Activated naive CD4-positive, alpha-beta T cell treated with anti-CD3 and anti-CD28 coated beads for 36 hours (primary cell): Measurements from ENCODE around the gene SIAE. TPM values are rescaled to one million over a fixed set of nuclear protein-coding genes. Genes with fewer than 3 reads are reported as not detected.
"Not testable (repeated sequence)": the region's sequence is repeated elsewhere in the genome, so short reads cannot be mapped to it uniquely, and the experiment has no call there.

Experiments used
- CTCF ChIA-PET: fragments of 350-600 bp; sonication (Branson Sonifier 250); formaldehyde crosslinking; loops from one replicate; lab custom pipeline; 2021; ENCODE audit warnings: antibody characterized with exemption; lab: Charles Lee
- DNase-seq: peaks from one replicate; pipeline ENCODE4 v3.0.0-alpha.2; 2020
- H3K27ac Mint-ChIP-seq: one replicate; pipeline ENCODE4 v1.8.0; 2021; ENCODE audit warnings: mild to moderate bottlenecking, mixed read lengths
- H3K27me3 Mint-ChIP-seq: one replicate; pipeline ENCODE4 v1.8.0; 2021; ENCODE audit warnings: low read depth, mixed read lengths
- H3K36me3 Mint-ChIP-seq: one replicate; pipeline ENCODE4 v1.8.0; 2021; ENCODE audit warnings: low read depth, mixed read lengths
- H3K4me1 Mint-ChIP-seq: one replicate; pipeline ENCODE4 v1.8.0; 2021; ENCODE audit warnings: low read depth, mixed read lengths
- H3K4me3 Mint-ChIP-seq: one replicate; pipeline ENCODE4 v1.8.0; 2021; ENCODE audit warnings: mild to moderate bottlenecking, moderate library complexity, mixed read lengths
- H3K9me3 Mint-ChIP-seq: one replicate; pipeline ENCODE4 v1.8.0; 2021; ENCODE audit warnings: mixed read lengths
- intact Hi-C: fragments of 100-400 bp; cut with micrococcal nuclease; formaldehyde crosslinking; loops from one replicate; pipeline ENCODE4 v1.15.1; 2023
- total RNA-seq, 2 experiments: library from RNA; stranded (reverse); gene quantifications; one replicate each; pipeline ENCODE4 v1.2.3, GENCODE V29; 2021

The SIAE gene
- total RNA-seq, 2 experiments from 2014 or later: 7.8 to 10.8 TPM

- Mint-ChIP-seq H3K4me1 (peaks cover 9% of the 10 kb centered on the region), H3K27me3 (peaks cover 5% of the 10 kb centered on the region), H3K4me3 (no peak overlapping the region), H3K9me3 (no peaks in the 10 kb centered on the region), H3K27ac (no peak overlapping the region), H3K36me3 (no peaks in the 10 kb centered on the region)
- CTCF ChIA-PET: no interaction called here
- intact Hi-C loops: no loop called here
- no peak for DNase-seq
Observed at GRCh38 chr11:124612567-124613246, 60.8 kb downstream of the SIAE start.

DNA sequence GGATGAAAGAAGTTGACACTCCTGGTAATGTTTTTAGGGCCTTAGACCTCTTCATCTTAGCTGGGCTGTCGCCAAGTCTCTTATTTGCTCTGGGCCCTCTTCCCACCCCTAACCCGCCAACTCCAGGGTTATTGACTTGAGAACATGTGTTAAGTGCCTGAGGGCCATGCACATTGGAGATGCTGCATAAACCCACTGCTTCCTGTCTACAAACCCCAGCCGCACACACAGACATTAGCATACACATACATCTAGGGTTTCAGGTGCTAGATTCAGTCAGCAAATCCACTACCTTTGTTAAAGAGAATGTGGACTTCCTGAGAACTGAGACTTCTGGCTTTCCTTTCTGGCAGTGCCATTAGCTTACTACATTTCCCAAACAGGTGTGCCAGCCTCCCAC is 61.5 kb downstream of the SIAE start:
- intact Hi-C loops: no loop called here
- no peak overlapping the region for H3K27ac Mint-ChIP-seq
- peaks cover 5% of the 10 kb centered on the region for H3K27me3 Mint-ChIP-seq
- H3K9me3 Mint-ChIP-seq: no peaks in the 10 kb centered on the region
- H3K4me3 Mint-ChIP-seq: no peak overlapping the region
- CTCF ChIA-PET: interaction anchor here (0.6 to 0.9 kb wide), 3 partner anchors 167 to 254 kb away, joined by 3 read pairs; no protein-coding TSS in a partner anchor
- H3K4me1 Mint-ChIP-seq: peaks cover 9% of the 10 kb centered on the region
- H3K36me3 Mint-ChIP-seq: no peaks in the 10 kb centered on the region
- DNase-seq: peak; percentile 25

GRCh38 chr11:124611064-124611463 is 62.5 kb downstream of the SIAE start, which contains the start of gene PANX3:
PANX3 (plus strand) TSS chr11:124611428; CDS start chr11:124611557, 129 bp downstream.
- no peaks in the 10 kb centered on the region for H3K36me3 Mint-ChIP-seq
- no peak for DNase-seq
- peaks cover 9% of the 10 kb centered on the region for H3K4me1 Mint-ChIP-seq
- intact Hi-C loops: no loop called here
- CTCF ChIA-PET: no interaction called here
- H3K27ac Mint-ChIP-seq: no peak within 1 kb of the TSS
- peaks cover 3% of the 10 kb centered on the region for H3K27me3 Mint-ChIP-seq
- no peak within 1 kb of the TSS for H3K4me3 Mint-ChIP-seq
- H3K9me3 Mint-ChIP-seq: no peaks in the 10 kb centered on the region

DNA sequence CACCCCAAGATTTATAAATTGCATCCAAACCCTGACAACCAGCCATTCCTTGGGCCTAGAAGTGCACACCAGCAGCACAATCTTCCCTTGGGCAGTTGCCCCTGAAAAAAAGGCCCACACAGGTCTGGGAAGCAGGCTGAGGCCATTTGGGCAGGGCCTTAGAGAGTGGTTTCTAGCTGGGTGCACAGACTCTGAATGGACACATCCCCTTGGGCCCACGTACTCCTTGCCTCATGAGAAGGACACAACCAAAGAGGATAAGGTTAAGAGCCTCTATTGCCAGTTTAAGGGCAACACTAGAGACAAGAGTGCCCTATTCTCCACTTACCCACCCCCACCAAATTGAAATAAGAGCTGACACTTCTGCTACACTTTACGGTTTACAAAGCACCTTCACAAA is 63.2 kb downstream of the SIAE start:
- Mint-ChIP-seq H3K4me3 (no peak overlapping the region), H3K4me1 (peaks cover 9% of the 10 kb centered on the region), H3K27me3 (peaks cover under 1% of the 10 kb centered on the region), H3K27ac (no peak overlapping the region), H3K36me3 (no peaks in the 10 kb centered on the region), H3K9me3 (no peaks in the 10 kb centered on the region)
- intact Hi-C loops: no loop called here
- CTCF ChIA-PET: no interaction called here
- DNase-seq: no peak

- no peak for DNase-seq
- intact Hi-C loops: no loop called here
- Mint-ChIP-seq H3K36me3 (no peaks in the 10 kb centered on the region), H3K27me3 (no peaks in the 10 kb centered on the region), H3K9me3 (no peaks in the 10 kb centered on the region), H3K4me1 (peaks cover 9% of the 10 kb centered on the region), H3K4me3 (no peak overlapping the region), H3K27ac (no peak overlapping the region)
- CTCF ChIA-PET: no interaction called here
Observed at GRCh38 chr11:124608147-124608546, 65.4 kb downstream of the SIAE start.

- Mint-ChIP-seq H3K27me3 (no peaks in the 10 kb centered on the region), H3K36me3 (no peaks in the 10 kb centered on the region), H3K9me3 (no peaks in the 10 kb centered on the region), H3K27ac (no peak overlapping the region), H3K4me3 (no peak overlapping the region), H3K4me1 (no peaks in the 10 kb centered on the region)
- CTCF ChIA-PET: no interaction called here
- DNase-seq: no peak
- intact Hi-C loops: no loop called here
Observed at GRCh38 chr11:124605719-124606118, 67.8 kb downstream of the SIAE start.

- H3K4me3 Mint-ChIP-seq, CTCF ChIA-PET: not testable (repeated sequence)
Observed at GRCh38 chr11:124602723-124603122, 70.8 kb downstream of the SIAE start.

GRCh38 chr11:124602193-124602592 is 71.3 kb downstream of the SIAE start:
- Mint-ChIP-seq H3K36me3 (no peaks in the 10 kb centered on the region), H3K27ac (no peak overlapping the region), H3K4me1 (no peaks in the 10 kb centered on the region), H3K4me3 (no peak overlapping the region), H3K9me3 (no peaks in the 10 kb centered on the region), H3K27me3 (peaks cover 12% of the 10 kb centered on the region)
- intact Hi-C loops: no loop called here
- DNase-seq: no peak
- CTCF ChIA-PET: no interaction called here

More at GRCh38 chr11:124602723-124603122, 70.8 kb downstream of the SIAE start:
- DNase-seq, H3K27me3 Mint-ChIP-seq, H3K27ac Mint-ChIP-seq, H3K9me3 Mint-ChIP-seq, H3K36me3 Mint-ChIP-seq, H3K4me1 Mint-ChIP-seq, intact Hi-C loops: not testable (repeated sequence)

GRCh38 chr11:124600621-124601320 is 72.8 kb downstream of the SIAE start:
- Mint-ChIP-seq H3K9me3 (no peaks in the 10 kb centered on the region), H3K27me3 (peaks cover 20% of the 10 kb centered on the region), H3K36me3 (no peaks in the 10 kb centered on the region), H3K27ac (no peak overlapping the region), H3K4me1 (no peaks in the 10 kb centered on the region), H3K4me3 (no peak overlapping the region)
- CTCF ChIA-PET: interaction anchor here (0.7 to 1.0 kb wide), 2 partner anchors 15 to 205 kb away, joined by 3 to 4 read pairs; no protein-coding TSS in a partner anchor
- intact Hi-C loops: no loop called here
- no peak for DNase-seq

DNA sequence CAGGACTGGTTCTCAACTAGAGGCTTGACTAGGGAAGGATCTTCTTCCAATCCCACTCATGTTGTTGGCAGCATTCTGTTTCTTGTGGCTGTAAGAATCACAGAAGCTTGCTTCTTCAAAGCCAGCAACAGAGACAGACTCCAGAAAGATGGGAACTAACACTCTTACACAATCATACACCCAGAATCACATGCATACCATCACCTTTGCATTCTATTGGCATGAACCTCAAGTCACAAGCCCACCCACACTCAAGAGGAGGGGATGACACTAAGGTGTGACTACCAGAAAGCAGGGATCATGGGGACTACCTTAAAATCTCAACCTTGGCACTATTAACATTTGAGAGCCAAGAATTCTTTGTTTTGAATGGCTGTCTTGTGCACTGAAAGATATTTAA is 75.9 kb downstream of the SIAE start:
- Mint-ChIP-seq H3K9me3 (no peaks in the 10 kb centered on the region), H3K27ac (no peak overlapping the region), H3K36me3 (no peaks in the 10 kb centered on the region), H3K4me1 (no peaks in the 10 kb centered on the region), H3K4me3 (no peak overlapping the region), H3K27me3 (peaks cover 20% of the 10 kb centered on the region)
- intact Hi-C loops: no loop called here
- no peak for DNase-seq
- CTCF ChIA-PET: no interaction called here

DNA sequence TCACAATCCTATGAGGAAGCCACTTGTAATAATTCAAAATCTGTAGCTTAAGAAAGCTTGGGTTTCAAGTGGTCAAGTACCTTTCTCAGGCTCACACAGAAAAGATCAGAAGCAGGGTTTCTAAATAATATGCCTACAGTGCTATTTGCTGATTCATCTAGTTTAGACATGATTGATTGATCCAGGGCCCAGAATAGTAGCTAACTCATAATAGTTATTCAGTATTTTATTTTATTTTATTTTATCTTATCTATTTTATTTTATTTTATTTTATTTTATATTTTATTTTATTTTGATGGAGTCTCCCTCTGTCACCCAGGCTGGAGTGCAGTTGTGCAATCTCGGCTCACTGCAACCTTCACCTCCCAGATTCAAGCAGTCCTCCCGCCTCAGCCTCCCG is 78.2 kb downstream of the SIAE start:
- Mint-ChIP-seq H3K27me3 (peaks cover 19% of the 10 kb centered on the region), H3K36me3 (no peaks in the 10 kb centered on the region), H3K9me3 (no peaks in the 10 kb centered on the region), H3K4me3 (no peak overlapping the region), H3K4me1 (no peaks in the 10 kb centered on the region), H3K27ac (no peak overlapping the region)
- CTCF ChIA-PET: interaction anchor here (1.1 to 2.2 kb wide), 2 partner anchors 10 to 180 kb away, joined by 4 to 9 read pairs; no protein-coding TSS in a partner anchor
- no peak for DNase-seq
- intact Hi-C loops: no loop called here

DNA sequence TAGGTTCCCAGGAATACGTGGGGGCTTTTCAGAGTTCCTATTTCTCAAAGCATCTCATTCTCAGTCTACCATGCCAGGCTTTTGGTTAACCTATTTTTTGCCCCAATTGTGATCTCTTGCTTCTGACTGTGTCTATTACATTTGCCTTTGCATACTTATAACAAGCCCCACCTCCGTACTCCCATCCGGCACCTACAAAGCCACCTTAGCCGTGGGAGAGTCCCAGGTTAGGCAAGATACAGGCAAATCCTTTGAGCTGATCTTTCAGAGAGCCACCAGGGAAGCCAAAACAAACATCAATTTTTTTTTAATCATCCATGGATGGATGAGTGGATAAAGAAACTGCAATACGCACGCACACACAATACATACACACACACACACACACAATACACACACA is 80.9 kb downstream of the SIAE start:
- intact Hi-C loops: no loop called here
- H3K27ac Mint-ChIP-seq: no peak overlapping the region

More for the DNA sequence above, 80.9 kb downstream of the SIAE start:
- no peak overlapping the region for H3K4me3 Mint-ChIP-seq
- no peaks in the 10 kb centered on the region for H3K9me3 Mint-ChIP-seq
- no peak for DNase-seq
- no peaks in the 10 kb centered on the region for H3K36me3 Mint-ChIP-seq
- peaks cover 17% of the 10 kb centered on the region for H3K27me3 Mint-ChIP-seq
- H3K4me1 Mint-ChIP-seq: no peaks in the 10 kb centered on the region
- CTCF ChIA-PET: interaction anchor here (0.6 kb wide), 2 partner anchors 177 to 197 kb away, joined by 3 to 4 read pairs; no protein-coding TSS in a partner anchor
